Uterus (tissue), 4 donors: ENCODE measurements around the gene SCN5A. TPM values are rescaled to one million over a fixed set of nuclear protein-coding genes. Genes with fewer than 3 reads are reported as not detected.

Source experiments
- DNase-seq, 2 donors: peaks; one replicate each; pipeline ENCODE4 v3.0.0-alpha.2; 2019 to 2020
- H3K27ac ChIP-seq, 2 donors: fragments of 200-600 bp; sonication (generic); 1 replicate in 1 of 2; 2 replicates in 1 of 2; pipeline ENCODE4 v1.5.1; 2016 to 2018
- H3K27me3 ChIP-seq, 2 donors: fragments of 200-600 bp; sonication (generic); one replicate each; pipeline ENCODE4 v1.5.1; 2018 to 2019; ENCODE audit warnings: control low read depth in 1 of 2
- H3K36me3 ChIP-seq, 2 donors: fragments of 200-600 bp; sonication (generic); one replicate each; pipeline ENCODE4 v1.5.1; 2019; ENCODE audit warnings: control low read depth in 1 of 2
- H3K4me1 ChIP-seq, 2 donors: fragments of 200-600 bp; sonication (generic); one replicate each; pipeline ENCODE4 v1.5.1; 2018 to 2019; ENCODE audit warnings: control low read depth in 1 of 2
- H3K4me3 ChIP-seq, 2 donors: fragments of 200-600 bp; sonication (generic); 1 replicate in 1 of 2; 2 replicates in 1 of 2; pipeline ENCODE4 v1.5.1; 2018 to 2019; ENCODE audit warnings: mild to moderate bottlenecking in 1 of 2
- H3K9me3 ChIP-seq, 2 donors: fragments of 200-600 bp; sonication (generic); one replicate each; pipeline ENCODE4 v1.5.1; 2019; ENCODE audit warnings: control low read depth in 1 of 2
- CTCF ChIP-seq, 4 experiments: fragments of 200-600 bp in 2 of 4; fragments of 450-650 bp in 2 of 4; sonication (generic) in 2 of 4; IDR thresholded peaks; one replicate each; pipeline ENCODE4 v1.5.1; 2016 to 2019; ENCODE audit warnings: antibody characterized with exemption in 4 of 4, mild to moderate bottlenecking in 2 of 4, moderate library complexity in 1 of 4
- POLR2A ChIP-seq, 2 donors: fragments of 450-650 bp; IDR thresholded peaks; one replicate each; pipeline ENCODE4 v1.6.1; 2016; ENCODE audit warnings: antibody characterized with exemption in 2 of 2, mild to moderate bottlenecking in 1 of 2, moderate library complexity in 1 of 2
- intact Hi-C: fragments of 100-400 bp; cut with DNase I; formaldehyde crosslinking; loops from one replicate; pipeline ENCODE4 v1.15.1; 2023; ENCODE audit warnings: low total_unique reads
- total RNA-seq, 4 donors: library from RNA; depleted of rRNA in 3 of 4; stranded (reverse); fragments of >200 nt in 3 of 4; gene quantifications; one replicate each; pipeline versions ENCODE4 v1.1.0 to v1.2.4, GENCODE V29; 2014 to 2023
- donor health status: DM: yes; HTN: yes; CAD: no.

The SCN5A gene
- total RNA-seq, 4 donors from 2014 or later = under 0.01 to 3.2 (median 1.6) TPM; not detected in 1

DNA sequence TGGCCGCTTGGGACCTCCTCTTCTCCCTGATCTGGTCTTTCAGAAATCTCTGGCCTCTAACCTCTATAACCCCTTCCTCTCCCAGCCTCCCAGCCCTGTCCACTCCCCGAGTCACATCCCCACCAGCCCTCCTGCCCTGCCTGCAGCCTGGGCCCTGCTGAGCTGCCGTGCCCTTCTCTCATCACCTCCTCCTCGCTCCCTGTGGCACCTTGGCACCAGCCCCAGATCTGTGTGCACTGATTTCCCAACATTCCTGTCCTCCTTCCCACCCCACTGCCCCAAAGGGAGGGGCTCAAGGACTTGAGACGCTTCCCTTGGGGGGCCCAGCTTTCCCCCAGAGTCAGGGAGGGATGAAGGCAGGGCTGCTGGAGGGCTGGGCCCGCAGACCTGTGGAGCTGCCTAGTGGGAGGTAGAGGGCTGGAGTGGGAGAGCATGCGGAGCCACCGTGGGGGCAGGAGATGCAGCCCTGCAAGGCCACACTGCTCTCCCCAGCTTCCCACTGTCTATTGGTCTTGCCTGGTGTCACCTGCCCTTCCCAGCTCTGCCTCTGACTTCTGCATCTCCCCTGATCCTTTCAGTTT, 110.6 kb downstream of the SCN5A start:
- Histone ChIP-seq H3K4me1 (no peaks in the 10 kb centered on the region), H3K4me3 (no peak overlapping the region)
- intact Hi-C loops = no loop called here

GRCh38 chr3:38536671-38537070, 112.8 kb downstream of the SCN5A start:
- intact Hi-C loops = no loop called here
- Histone ChIP-seq H3K4me3 (no peak overlapping the region), H3K4me1 (no peaks in the 10 kb centered on the region), H3K27ac (no peak overlapping the region), H3K27me3 (no peaks in the 10 kb centered on the region), H3K9me3 (no peaks in the 10 kb centered on the region), H3K36me3 (no peaks in the 10 kb centered on the region)
- TF ChIP-seq POLR2A (IDR thresholded peaks at IDR 0.05) (no peak), CTCF (IDR thresholded peaks at IDR 0.05) (no peak)
- no peak for DNase-seq

More for the DNA sequence above, 110.6 kb downstream of the SCN5A start:
- TF ChIP-seq CTCF (IDR thresholded peaks at IDR 0.05) = no peak
- no peak for TF ChIP-seq POLR2A (IDR thresholded peaks at IDR 0.05)
- no peaks in the 10 kb centered on the region for H3K36me3 ChIP-seq
- no peak for DNase-seq
- H3K9me3 ChIP-seq = no peaks in the 10 kb centered on the region
- H3K27me3 ChIP-seq = no peaks in the 10 kb centered on the region
- H3K27ac ChIP-seq = no peak overlapping the region

GRCh38 chr3:38534604-38535003, 114.9 kb downstream of the SCN5A start:
- Histone ChIP-seq H3K36me3 (no peaks in the 10 kb centered on the region), H3K27me3 (no peaks in the 10 kb centered on the region)
- intact Hi-C loops = no loop called here

GRCh38 chr3:38534180-38534579, 115.3 kb downstream of the SCN5A start:
- no peak for DNase-seq
- H3K4me3 ChIP-seq = no peak overlapping the region
- H3K27ac ChIP-seq = no peak overlapping the region
- TF ChIP-seq CTCF (IDR thresholded peaks at IDR 0.05) (no peak), POLR2A (IDR thresholded peaks at IDR 0.05) (no peak)
- no peaks in the 10 kb centered on the region for H3K36me3 ChIP-seq
- intact Hi-C loops = no loop called here
- H3K27me3 ChIP-seq = no peaks in the 10 kb centered on the region
- no peaks in the 10 kb centered on the region for H3K4me1 ChIP-seq
- no peaks in the 10 kb centered on the region for H3K9me3 ChIP-seq

More at GRCh38 chr3:38534604-38535003, 114.9 kb downstream of the SCN5A start:
- Histone ChIP-seq H3K9me3 (no peaks in the 10 kb centered on the region), H3K4me3 (no peak overlapping the region), H3K27ac (no peak overlapping the region), H3K4me1 (no peaks in the 10 kb centered on the region)
- no peak for DNase-seq
- TF ChIP-seq POLR2A (IDR thresholded peaks at IDR 0.05) (no peak), CTCF (IDR thresholded peaks at IDR 0.05) (no peak)

DNA sequence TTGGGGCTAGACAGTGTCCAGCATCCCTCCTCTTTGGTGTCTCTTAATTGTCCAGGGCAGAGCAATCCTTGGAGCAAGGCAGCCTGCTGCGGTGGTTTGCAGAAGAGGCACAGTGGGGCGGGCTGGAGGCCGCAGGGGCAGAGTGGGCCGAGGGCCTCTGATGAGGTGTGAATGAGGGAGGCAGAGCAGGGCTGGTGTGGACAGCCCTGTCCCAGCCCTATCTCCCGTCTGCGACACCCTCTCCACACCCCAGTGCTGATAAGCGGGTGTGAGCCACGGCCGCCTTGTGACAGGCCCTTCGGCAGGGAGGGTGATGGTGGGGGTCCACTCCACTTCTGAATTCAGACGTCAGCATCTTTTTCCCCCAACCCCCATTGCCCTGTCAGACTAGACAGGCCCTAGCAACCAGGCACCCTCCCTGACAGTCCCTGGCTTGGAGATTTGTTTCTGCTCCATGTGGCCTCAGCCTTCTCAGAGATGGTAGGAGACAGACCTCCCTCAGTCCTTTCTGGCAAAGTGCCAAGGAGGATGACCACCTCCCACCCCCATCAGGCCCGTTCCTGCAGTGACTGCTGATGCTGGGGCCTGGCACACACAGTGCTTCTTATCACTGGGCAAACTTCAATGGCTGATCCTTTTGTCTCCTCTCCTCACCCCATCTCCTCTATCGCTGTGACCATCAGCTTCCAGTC, 116.1 kb downstream of the SCN5A start:
- Histone ChIP-seq H3K4me1 (no peaks in the 10 kb centered on the region), H3K27ac (no peak overlapping the region), H3K4me3 (no peak overlapping the region), H3K27me3 (no peaks in the 10 kb centered on the region), H3K9me3 (no peaks in the 10 kb centered on the region), H3K36me3 (no peaks in the 10 kb centered on the region)
- intact Hi-C loops = no loop called here
- no peak for DNase-seq
- TF ChIP-seq POLR2A (IDR thresholded peaks at IDR 0.05) (no peak), CTCF (IDR thresholded peaks at IDR 0.05) (no peak)
